Thymus (tissue), 11 donors: Measurements from ENCODE around the gene SPTSSA. TPM values are rescaled to one million over a fixed set of nuclear protein-coding genes. Genes with fewer than 3 reads are reported as not detected.

Experiments
- DNase-seq, 9 donors: peaks; one replicate each; pipeline ENCODE4 v3.0.0-alpha.2; 2013; ENCODE audit warnings: low spot score in 9 of 9, low read depth in 6 of 9, missing footprints in 1 of 9
- H3K27ac ChIP-seq, 2 donors: one replicate each; pipeline ENCODE4 v1.5.1; 2013; ENCODE audit warnings: control low read depth in 1 of 2, low read depth in 1 of 2, low read length in 1 of 2, mild to moderate bottlenecking in 1 of 2, moderate library complexity in 1 of 2
- H3K27me3 ChIP-seq, 2 donors: one replicate each; pipeline ENCODE4 v1.5.1; 2013; ENCODE audit warnings: low read length in 1 of 2; ENCODE audit not compliant: control insufficient read depth in 2 of 2, insufficient read depth in 1 of 2
- H3K36me3 ChIP-seq, 2 donors: one replicate each; pipeline ENCODE4 v1.5.1; 2013; ENCODE audit warnings: low read length in 1 of 2, mild to moderate bottlenecking in 1 of 2, moderate library complexity in 1 of 2; ENCODE audit not compliant: control insufficient read depth in 2 of 2, insufficient read depth in 2 of 2
- H3K4me1 ChIP-seq, 2 donors: one replicate each; pipeline ENCODE4 v1.5.1; 2013; ENCODE audit warnings: low read length in 2 of 2; ENCODE audit not compliant: control insufficient read depth in 2 of 2, insufficient read depth in 2 of 2
- H3K4me3 ChIP-seq, 2 donors: one replicate each; pipeline ENCODE4 v1.5.1; 2013; ENCODE audit warnings: low read length in 2 of 2, control low read depth in 1 of 2, mild to moderate bottlenecking in 1 of 2
- H3K9me3 ChIP-seq, 2 donors: one replicate each; pipeline ENCODE4 v1.5.1; 2013; ENCODE audit warnings: low read length in 1 of 2, mild to moderate bottlenecking in 1 of 2; ENCODE audit not compliant: control insufficient read depth in 2 of 2, insufficient read depth in 1 of 2
- WGBS: extraction: QIAGEN DNeasy Blood & Tissue Kit; methylation state at CpG from one replicate; pipeline ENCODE4 v1.1.7; 2013; 5-methylcytosine and 5-hydroxymethylcytosine counted together
- polyA plus RNA-seq: library from polyadenylated mRNA; stranded (reverse); fragments of 200-250 nt; gene quantifications from one replicate; pipeline ENCODE4 v1.2.3, GENCODE V29; 2013
- total RNA-seq: library from RNA; stranded (reverse); fragments of 120-200 nt; gene quantifications from one replicate; pipeline ENCODE4 v1.2.4, GENCODE V29; 2013
- donor health status: healthy.

Gene SPTSSA
- total and polyA plus RNA-seq, 2 donors: 2.4 to 34.7 TPM

GRCh38 chr14:34498684-34499412 lies 36.8 kb upstream of the SPTSSA start:
- Histone ChIP-seq H3K9me3 (no peaks in the 10 kb centered on the region), H3K27me3 (no peaks in the 10 kb centered on the region), H3K27ac (no peak overlapping the region), H3K36me3 (no peaks in the 10 kb centered on the region), H3K4me1 (no peaks in the 10 kb centered on the region), H3K4me3 (no peak overlapping the region)
- 97% methylated on average over 6 of the region's 6 CpGs for WGBS
- no peak for DNase-seq

DNA sequence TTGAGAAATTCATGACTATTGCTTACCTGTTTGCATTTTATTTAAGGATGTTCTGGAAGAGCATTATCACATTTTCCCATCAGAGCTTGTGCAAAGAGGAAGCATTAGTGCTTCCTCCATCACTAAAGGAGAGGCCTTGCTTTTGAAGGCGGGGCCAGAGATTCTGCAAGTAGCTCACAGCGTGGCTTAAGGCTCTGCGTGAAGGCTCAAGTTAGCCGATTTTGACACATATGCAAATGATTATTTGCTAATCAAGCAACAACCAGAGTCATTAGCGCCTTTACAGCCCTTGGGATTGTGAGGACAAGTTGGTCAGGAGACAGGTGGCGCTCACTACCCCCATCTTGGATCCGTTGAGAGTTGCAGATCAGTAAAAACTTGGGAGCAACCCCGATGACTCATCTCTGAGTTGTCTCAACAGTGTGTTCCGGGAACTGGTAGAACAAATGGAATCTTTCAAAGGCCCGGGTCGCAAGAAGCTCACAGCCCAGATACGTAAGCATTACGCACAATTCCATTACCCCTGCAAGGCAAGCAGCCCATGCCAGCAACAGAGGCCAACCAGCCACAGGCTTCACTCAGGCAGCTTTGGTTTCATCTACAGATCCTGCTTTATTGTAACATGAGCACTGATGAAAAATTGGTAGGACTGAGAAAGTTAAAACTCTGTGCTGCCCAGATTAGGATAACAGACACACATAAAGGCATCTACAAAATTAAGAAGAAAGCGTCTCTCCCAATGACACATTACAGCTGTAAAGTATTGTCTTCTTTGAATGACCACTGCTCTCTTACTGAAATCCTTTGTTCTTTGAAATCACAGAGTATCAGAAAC lies 34.9 kb upstream of the SPTSSA start:
- 88% methylated on average over 14 of the region's 14 CpGs for WGBS
- Histone ChIP-seq H3K27me3 (no peaks in the 10 kb centered on the region), H3K36me3 (no peaks in the 10 kb centered on the region), H3K27ac (peak overlapping the region; percentile 27 to 48), H3K9me3 (no peaks in the 10 kb centered on the region), H3K4me1 (no peaks in the 10 kb centered on the region), H3K4me3 (no peak overlapping the region)
- DNase-seq: peak in 2 of 9 donors; percentile 3 to 6

GRCh38 chr14:34496007-34496678 lies 34.1 kb upstream of the SPTSSA start:
- Histone ChIP-seq H3K27me3 (no peaks in the 10 kb centered on the region), H3K4me1 (no peaks in the 10 kb centered on the region), H3K27ac (peak overlapping the region in 1 of 2 donors; percentile 48), H3K4me3 (no peak overlapping the region), H3K36me3 (no peaks in the 10 kb centered on the region), H3K9me3 (no peaks in the 10 kb centered on the region)
- no peak for DNase-seq
- WGBS: 95% methylated on average over 11 of the region's 11 CpGs

DNA sequence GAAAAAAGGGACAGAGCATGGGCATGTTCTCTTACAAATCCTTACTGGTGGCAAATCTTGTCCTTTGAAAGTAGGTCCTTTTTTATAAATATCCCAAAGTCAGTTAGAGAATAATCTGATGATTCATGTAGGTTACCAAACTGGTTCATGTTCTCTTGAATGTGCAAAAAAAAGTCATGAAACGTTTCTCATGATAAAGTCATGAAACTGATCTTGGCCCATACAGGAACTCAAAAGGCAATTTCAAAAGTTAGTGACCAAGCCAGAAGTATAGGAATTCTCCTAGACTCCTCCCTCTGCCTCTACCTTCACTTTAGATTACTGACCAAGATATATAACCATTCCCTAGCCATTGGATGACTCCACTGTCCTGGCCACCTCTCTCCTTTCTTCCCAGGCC lies 27.3 kb upstream of the SPTSSA start:
- H3K4me1 ChIP-seq: no peaks in the 10 kb centered on the region
- H3K4me3 ChIP-seq: no peak overlapping the region
- H3K9me3 ChIP-seq: no peaks in the 10 kb centered on the region
- H3K36me3 ChIP-seq: no peaks in the 10 kb centered on the region
- WGBS: 72% methylated on average over 1 of the region's 1 CpG
- no peak for DNase-seq
- no peaks in the 10 kb centered on the region for H3K27me3 ChIP-seq
- H3K27ac ChIP-seq: no peak overlapping the region

DNA sequence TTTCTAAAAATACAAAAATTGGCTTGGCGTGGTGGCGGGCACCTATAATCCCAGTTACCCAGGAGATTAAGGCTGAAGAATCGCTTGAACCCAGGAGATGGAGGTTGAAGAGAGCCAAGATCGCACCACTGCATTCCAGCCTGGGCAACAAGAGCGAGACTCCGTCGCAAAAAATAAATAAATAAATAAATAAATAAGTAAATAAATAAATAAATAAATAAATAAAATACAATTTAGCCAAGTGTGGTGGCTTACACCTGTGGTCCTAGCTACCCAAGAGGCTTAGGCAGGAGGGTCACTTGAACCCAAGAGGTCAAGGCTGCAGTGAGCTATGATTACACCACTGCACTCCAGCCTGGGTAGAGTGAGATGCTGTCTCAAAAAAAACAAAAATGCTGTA lies 26.5 kb upstream of the SPTSSA start:
- Histone ChIP-seq H3K27me3 (no peaks in the 10 kb centered on the region), H3K27ac (no peak overlapping the region), H3K4me3 (no peak overlapping the region), H3K4me1 (no peaks in the 10 kb centered on the region), H3K36me3 (no peaks in the 10 kb centered on the region), H3K9me3 (no peaks in the 10 kb centered on the region)
- DNase-seq: no peak
- WGBS: 96% methylated on average over 7 of the region's 7 CpGs

DNA sequence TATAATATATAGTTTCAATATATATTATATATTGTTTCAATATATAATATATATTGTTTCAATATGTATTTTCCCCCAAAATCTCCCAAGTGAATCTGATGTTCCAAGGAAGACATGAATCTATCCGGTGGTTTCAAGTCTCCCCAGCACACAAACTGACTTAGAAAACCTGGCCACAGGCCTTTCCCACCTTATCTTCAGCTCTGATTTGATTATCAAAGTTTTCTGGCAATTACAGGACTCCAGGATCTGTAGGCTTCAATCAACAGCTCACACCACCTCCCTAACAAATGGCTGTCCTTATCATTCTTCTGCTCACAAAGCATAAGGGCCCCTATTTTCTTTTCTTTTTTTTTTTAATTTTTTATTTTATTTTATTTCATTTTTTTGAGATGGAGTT lies 22.7 kb upstream of the SPTSSA start:
- H3K36me3 ChIP-seq: no peaks in the 10 kb centered on the region
- no peak overlapping the region for H3K4me3 ChIP-seq
- no peaks in the 10 kb centered on the region for H3K27me3 ChIP-seq
- H3K4me1 ChIP-seq: no peaks in the 10 kb centered on the region
- WGBS: 93% methylated on average over 1 of the region's 1 CpG
- no peaks in the 10 kb centered on the region for H3K9me3 ChIP-seq
- H3K27ac ChIP-seq: no peak overlapping the region
- DNase-seq: no peak

GRCh38 chr14:34482463-34482862 lies 20.4 kb upstream of the SPTSSA start:
- Histone ChIP-seq H3K27me3 (no peaks in the 10 kb centered on the region), H3K4me1 (no peaks in the 10 kb centered on the region), H3K9me3 (no peaks in the 10 kb centered on the region), H3K36me3 (no peaks in the 10 kb centered on the region), H3K27ac (no peak overlapping the region), H3K4me3 (no peak overlapping the region)
- DNase-seq: no peak
- WGBS: 99% methylated on average over 2 of the region's 2 CpGs

DNA sequence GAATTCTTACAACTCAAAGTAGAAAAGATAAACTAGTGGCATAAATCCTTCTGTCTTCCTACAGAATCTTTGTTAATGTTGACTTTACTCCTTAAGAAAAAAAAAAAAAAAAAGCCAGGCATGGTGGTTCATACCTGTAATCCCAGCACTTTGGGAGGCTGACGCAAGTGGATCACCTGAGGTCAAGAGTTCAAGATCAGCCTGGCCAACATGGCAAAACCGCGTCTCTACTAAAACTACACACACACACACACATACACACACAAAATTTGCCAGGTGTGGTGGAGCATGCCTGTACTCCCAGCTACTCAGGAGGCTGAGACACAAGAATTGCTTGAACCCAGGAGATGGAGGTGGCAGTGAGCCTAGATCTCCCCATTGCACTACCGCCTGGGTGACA lies 17.7 kb upstream of the SPTSSA start:
- Histone ChIP-seq H3K9me3 (no peaks in the 10 kb centered on the region), H3K27ac (no peak overlapping the region), H3K27me3 (no peaks in the 10 kb centered on the region), H3K4me3 (no peak overlapping the region), H3K4me1 (no peaks in the 10 kb centered on the region), H3K36me3 (no peaks in the 10 kb centered on the region)
- no peak for DNase-seq
- 95% methylated on average over 4 of the region's 4 CpGs for WGBS

- Histone ChIP-seq H3K36me3 (no peaks in the 10 kb centered on the region), H3K9me3 (no peaks in the 10 kb centered on the region), H3K4me1 (no peaks in the 10 kb centered on the region), H3K27me3 (no peaks in the 10 kb centered on the region), H3K4me3 (no peak overlapping the region), H3K27ac (no peak overlapping the region)
- DNase-seq: no peak
- WGBS: 96% methylated on average over 1 of the region's 1 CpG
Observed at GRCh38 chr14:34478261-34478660, 16.2 kb upstream of the SPTSSA start.
